B cell (primary cell): ENCODE results near the gene SETDB2. TPM values are rescaled to one million over a fixed set of nuclear protein-coding genes. Genes with fewer than 3 reads are reported as not detected.

Experiments
- ATAC-seq: fragments of 200-7000 bp; cut with Tn5 transposase; one replicate; pipeline ENCODE4 v1.10.0; 2021; ENCODE audit warnings: low read depth, mild to moderate bottlenecking, moderate number of reproducible peaks, moderate library complexity
- CTCF ChIA-PET: fragments of 350-600 bp; sonication (Branson Sonifier 250); formaldehyde crosslinking; loops from one replicate; lab custom pipeline; 2021; ENCODE audit warnings: antibody characterized with exemption, inconsistent platforms; lab: Charles Lee
- POLR2A ChIA-PET: fragments of 350-600 bp; sonication (Branson Sonifier 250); formaldehyde crosslinking; loops from one replicate; lab custom pipeline; 2021; ENCODE audit warnings: antibody characterized with exemption; lab: Charles Lee
- DNase-seq: peaks from one replicate; pipeline ENCODE4 v3.0.0; 2013
- H2AFZ ChIP-seq: 2 replicates; pipeline ENCODE4 v1.6.1; 2012; ENCODE audit warnings: mild to moderate bottlenecking, low read depth, low read length; ENCODE audit not compliant: insufficient read depth, poor library complexity, severe bottlenecking
- H3K27ac ChIP-seq, 2 donors: 1 replicate in 1 of 2; 2 replicates in 1 of 2; pipeline ENCODE4 v1.5.1; 2012 to 2013; ENCODE audit warnings: low read length in 2 of 2, mild to moderate bottlenecking in 2 of 2, moderate library complexity in 1 of 2
- H3K27me3 ChIP-seq, 4 experiments: fragments of 200-600 bp in 1 of 4; sonication (generic) in 1 of 4; replicated peaks in 1 of 4; 1 replicate in 2 of 4; 2 replicates in 2 of 4; pipeline versions ENCODE4 v1.6.1 to v1.7.0; 2013 to 2016; ENCODE audit warnings: low read length in 3 of 4, mild to moderate bottlenecking in 2 of 4, mixed read lengths in 1 of 4, moderate library complexity in 1 of 4; ENCODE audit not compliant: insufficient read depth in 4 of 4, control insufficient read depth in 3 of 4; ENCODE audit errors: control extremely low read depth in 1 of 4
- H3K36me3 ChIP-seq, 2 experiments: replicated peaks in 1 of 2; 1 replicate in 1 of 2; 2 replicates in 1 of 2; pipeline versions ENCODE4 v1.6.1 to v1.7.1; 2013; ENCODE audit warnings: low read length in 1 of 2; ENCODE audit not compliant: insufficient read depth in 2 of 2, control insufficient read depth in 1 of 2; ENCODE audit errors: control extremely low read depth in 1 of 2, extremely low read depth in 1 of 2
- H3K4me1 ChIP-seq, 2 donors: fragments of 200-600 bp in 1 of 2; sonication (generic) in 1 of 2; 1 replicate in 1 of 2; 2 replicates in 1 of 2; pipeline versions ENCODE4 v1.5.1 to v1.6.1; 2013 to 2017; ENCODE audit warnings: low read length in 2 of 2; ENCODE audit not compliant: control insufficient read depth in 2 of 2, insufficient read depth in 2 of 2
- H3K4me2 ChIP-seq: replicated peaks from 2 replicates; pipeline ENCODE3; 2012; ENCODE audit warnings: mild to moderate bottlenecking, low read depth, low read length; ENCODE audit not compliant: poor library complexity, severe bottlenecking
- H3K4me3 ChIP-seq, 5 experiments: fragments of 200-600 bp in 1 of 5; sonication (generic) in 1 of 5; 1 replicate in 3 of 5; 2 replicates in 2 of 5; pipeline versions ENCODE4 v1.5.1 to v1.7.0; 2011 to 2016; ENCODE audit warnings: low read length in 4 of 5, mild to moderate bottlenecking in 4 of 5, low read depth in 2 of 5, control low read depth in 1 of 5, moderate library complexity in 1 of 5; ENCODE audit not compliant: insufficient read depth in 1 of 5; ENCODE audit errors: control extremely low read depth in 1 of 5, extremely low read depth in 1 of 5
- H3K79me2 ChIP-seq: fragments of 200-600 bp; sonication (generic); one replicate; pipeline ENCODE4 v1.6.0; 2016; ENCODE audit warnings: low read length; ENCODE audit not compliant: control insufficient read depth, insufficient read depth
- H3K9ac ChIP-seq: fragments of 200-600 bp; sonication (generic); 2 replicates; pipeline ENCODE4 v1.6.1; 2017; ENCODE audit warnings: mild to moderate bottlenecking, low read length, moderate library complexity
- H3K9me3 ChIP-seq, 3 donors: one replicate each; pipeline versions ENCODE4 v1.6.1 to v1.7.1; 2013; ENCODE audit warnings: low read length in 2 of 3; ENCODE audit not compliant: control insufficient read depth in 2 of 3, insufficient read depth in 1 of 3; ENCODE audit errors: control extremely low read depth in 1 of 3
- H4K20me1 ChIP-seq: 2 replicates; pipeline ENCODE4 v1.6.0; 2012; ENCODE audit warnings: mild to moderate bottlenecking, low read length; ENCODE audit not compliant: insufficient read depth, control insufficient read depth, poor library complexity, severe bottlenecking
- H3K27ac Mint-ChIP-seq: one replicate; pipeline ENCODE4 v1.8.0; 2021; ENCODE audit warnings: mixed read lengths
- H3K27me3 Mint-ChIP-seq: one replicate; pipeline ENCODE4 v1.8.0; 2021; ENCODE audit warnings: mixed read lengths
- H3K4me1 Mint-ChIP-seq: one replicate; pipeline ENCODE4 v1.8.0; 2021; ENCODE audit warnings: mixed read lengths
- H3K4me3 Mint-ChIP-seq: one replicate; pipeline ENCODE4 v1.8.0; 2021; ENCODE audit warnings: mixed read lengths
- H3K9me3 Mint-ChIP-seq: one replicate; pipeline ENCODE4 v1.8.0; 2022; ENCODE audit warnings: mixed read lengths; ENCODE audit not compliant: insufficient read depth
- EZH2 ChIP-seq: IDR thresholded peaks from 2 replicates; pipeline ENCODE4 v1.6.1; 2012; ENCODE audit warnings: borderline replicate concordance, low read depth, mild to moderate bottlenecking, moderate library complexity, low read length; ENCODE audit not compliant: insufficient read depth, poor library complexity, severe bottlenecking
- WGBS: methylation state at CpG from one replicate; pipeline ENCODE4 v1.1.5; 2013; ENCODE audit warnings: missing lambda C conversion rate; ENCODE audit not compliant: insufficient coverage; 5-methylcytosine and 5-hydroxymethylcytosine counted together
- intact Hi-C: fragments of 100-400 bp; cut with micrococcal nuclease; formaldehyde crosslinking; loops from one replicate; pipeline ENCODE4 v1.10.0; 2022
- polyA plus RNA-seq: library from polyadenylated mRNA; depleted of rRNA; stranded (reverse); fragments of >200 nt; gene quantifications from 2 replicates; pipeline ENCODE4 v1.2.3, GENCODE V29; 2012
- total RNA-seq, 2 donors: library from RNA; stranded (reverse); fragments of 120-200 nt in 1 of 2; gene quantifications; 1 replicate in 1 of 2; 2 replicates in 1 of 2; pipeline versions ENCODE4 v1.2.3 to v1.2.4, GENCODE V29; 2013 to 2022
- TF ChIP-seq, protein P1 (sequence below): fragments of 200-600 bp; IDR thresholded peaks from one replicate; pipeline ENCODE4 v1.8.0; 2022; ENCODE audit warnings: antibody characterized with exemption, mild to moderate bottlenecking

Gene SETDB2
- total and polyA plus RNA-seq, 2 donors (not counting 1 experiment from before 2014, with no cell fraction given): 12.0 to 38.2 TPM

DNA sequence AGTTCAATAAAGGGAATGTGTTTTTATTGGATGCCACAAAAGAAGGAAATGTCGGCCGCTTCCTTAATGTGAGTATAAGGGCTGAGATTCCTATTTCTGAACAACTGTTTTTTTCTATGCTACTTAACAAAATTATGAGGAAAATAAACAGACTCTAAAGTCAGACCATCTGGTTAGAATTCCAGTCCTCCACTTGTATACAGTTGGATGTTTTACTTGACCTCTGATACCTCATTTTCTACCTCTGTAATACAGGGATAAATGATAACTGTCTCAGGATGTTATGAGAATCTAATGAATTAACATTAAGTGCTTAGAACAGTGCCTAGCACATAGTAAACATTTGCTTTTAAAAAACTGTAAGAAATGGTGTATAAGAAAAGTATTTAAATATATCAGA, 44.5 kb downstream of the SETDB2 start:
- Histone ChIP-seq H3K4me2 (no peak overlapping the region), H3K9me3 (no peaks in the 10 kb centered on the region), H3K4me3 (no peak overlapping the region), H3K36me3 (peaks cover 6 to 38% of the 10 kb centered on the region in 2 experiments), H3K4me1 (no peaks in the 10 kb centered on the region), H4K20me1 (no peaks in the 10 kb centered on the region), H3K9ac (no peak overlapping the region), H3K27me3 (no peaks in the 10 kb centered on the region), H3K79me2 (peaks cover 1% of the 10 kb centered on the region), H2AFZ (no peak overlapping the region), H3K27ac (no peak overlapping the region)
- no CpG with 5 or more reads among the region's 2 CpGs for WGBS
- Mint-ChIP-seq H3K9me3 (no peaks in the 10 kb centered on the region), H3K4me3 (no peak overlapping the region), H3K4me1 (no peaks in the 10 kb centered on the region), H3K27me3 (no peaks in the 10 kb centered on the region), H3K27ac (no peak overlapping the region)
- intact Hi-C loops: no loop called here
- ChIA-PET POLR2A (no interaction called here), CTCF (interaction anchor here (0.8 kb wide), 1 partner anchor 119 kb away, joined by 3 read pairs; no protein-coding TSS in a partner anchor)
- no peak for DNase-seq
- TF ChIP-seq, protein P1, sequence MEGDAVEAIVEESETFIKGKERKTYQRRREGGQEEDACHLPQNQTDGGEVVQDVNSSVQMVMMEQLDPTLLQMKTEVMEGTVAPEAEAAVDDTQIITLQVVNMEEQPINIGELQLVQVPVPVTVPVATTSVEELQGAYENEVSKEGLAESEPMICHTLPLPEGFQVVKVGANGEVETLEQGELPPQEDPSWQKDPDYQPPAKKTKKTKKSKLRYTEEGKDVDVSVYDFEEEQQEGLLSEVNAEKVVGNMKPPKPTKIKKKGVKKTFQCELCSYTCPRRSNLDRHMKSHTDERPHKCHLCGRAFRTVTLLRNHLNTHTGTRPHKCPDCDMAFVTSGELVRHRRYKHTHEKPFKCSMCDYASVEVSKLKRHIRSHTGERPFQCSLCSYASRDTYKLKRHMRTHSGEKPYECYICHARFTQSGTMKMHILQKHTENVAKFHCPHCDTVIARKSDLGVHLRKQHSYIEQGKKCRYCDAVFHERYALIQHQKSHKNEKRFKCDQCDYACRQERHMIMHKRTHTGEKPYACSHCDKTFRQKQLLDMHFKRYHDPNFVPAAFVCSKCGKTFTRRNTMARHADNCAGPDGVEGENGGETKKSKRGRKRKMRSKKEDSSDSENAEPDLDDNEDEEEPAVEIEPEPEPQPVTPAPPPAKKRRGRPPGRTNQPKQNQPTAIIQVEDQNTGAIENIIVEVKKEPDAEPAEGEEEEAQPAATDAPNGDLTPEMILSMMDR: no peak
- no peak for TF ChIP-seq EZH2
- no peak for ATAC-seq

DNA sequence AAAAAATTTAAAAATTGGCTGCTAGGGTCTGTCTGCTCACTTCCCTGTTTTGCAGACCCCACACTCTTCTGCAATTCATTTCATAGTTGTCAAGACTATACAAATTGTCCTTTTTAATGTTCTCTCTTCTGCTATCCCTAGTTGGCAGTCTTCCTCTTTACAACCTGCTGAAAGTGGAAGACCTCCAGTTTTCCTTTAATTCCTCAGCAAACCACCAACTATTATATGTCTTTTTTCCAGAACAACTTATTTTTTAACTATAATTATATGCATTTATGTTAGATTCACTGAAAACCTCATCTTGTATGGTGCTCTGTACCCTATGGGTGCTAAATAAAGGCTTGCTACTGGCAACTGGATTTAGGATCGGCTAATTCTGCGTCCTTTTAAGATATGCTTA, 50.6 kb downstream of the SETDB2 start:
- H3K27ac ChIP-seq: peak overlapping the region; percentile 85 to 95
- POLR2A ChIA-PET: interaction anchor here (0.7 kb wide), 3 partner anchors 29 to 875 kb away, joined by 6 to 11 read pairs (median 6); no protein-coding TSS in a partner anchor
- Mint-ChIP-seq H3K9me3 (no peaks in the 10 kb centered on the region), H3K27me3 (no peaks in the 10 kb centered on the region), H3K4me1 (peaks cover 34% of the 10 kb centered on the region), H3K27ac (peak overlapping the region; percentile 72), H3K4me3 (peak overlapping the region; percentile 95)
- TF ChIP-seq, protein P1: no peak
- no peak for TF ChIP-seq EZH2
- ATAC-seq: no peak
- peak overlapping the region in 4 of 5 experiments; percentile 67 to 90 (median 76) for H3K4me3 ChIP-seq
- H3K4me2 ChIP-seq: peak overlapping the region; percentile 87
- CTCF ChIA-PET: interaction anchor here (0.7 to 1.4 kb wide), 3 partner anchors 49 to 136 kb away, joined by 3 to 4 read pairs (median 4); no protein-coding TSS in a partner anchor
- H3K9ac ChIP-seq: peak overlapping the region; percentile 94
- intact Hi-C loops: loop anchor here (1.0 to 10.0 kb wide), 8 partner anchors 39 to 1420 kb away; partner anchors contain the start of genes CAB39L, KPNA3, SETDB2 and SPRYD7
- peaks cover 0 to 8% of the 10 kb centered on the region in 2 experiments for H3K36me3 ChIP-seq
- peak; percentile 23 for DNase-seq
- no CpG with 5 or more reads among the region's 2 CpGs for WGBS
- H3K4me1 ChIP-seq: peaks cover 6 to 20% of the 10 kb centered on the region in 2 donors
- no peaks in the 10 kb centered on the region for H3K27me3 ChIP-seq
- H4K20me1 ChIP-seq: no peaks in the 10 kb centered on the region
- H2AFZ ChIP-seq: peak overlapping the region; percentile 82
- peaks cover 20% of the 10 kb centered on the region for H3K79me2 ChIP-seq
- H3K9me3 ChIP-seq: no peaks in the 10 kb centered on the region
